ENCODE data around the gene BTNL3. TPM values are rescaled to one million over a fixed set of nuclear protein-coding genes. Genes with fewer than 3 reads are reported as not detected.

The BTNL3 gene
- total and polyA plus RNA-seq, 2 donors (not counting 3 experiments of a cell fraction or from before 2014, with no cell fraction given), result not detected

- POLR2A ChIA-PET, result no interaction called here
- Histone ChIP-seq H3K9me1 (replicated peaks; ENCODE audit: control insufficient read depth, extremely low read depth, insufficient read depth, low read length) (no peaks in the 10 kb centered on the region), H3K4me1 (ENCODE audit: control insufficient read depth, extremely low read depth, insufficient read depth, low read length) (no peaks in the 10 kb centered on the region), H3K4me2 (ENCODE audit: insufficient read depth, low read length) (no peak within 1 kb of the TSS), H3K79me2 (ENCODE audit: control insufficient read depth, insufficient read depth, low read length) (no peaks in the 10 kb centered on the region), H3K4me3 (replicated peaks in 1 of 3; ENCODE audit: insufficient read depth in 1 of 3, low read depth in 1 of 3, low read length in 3 of 3) (no peak within 1 kb of the TSS), H3K9me3 (replicated peaks; ENCODE audit: control insufficient read depth, insufficient read depth, low read length) (no peaks in the 10 kb centered on the region), H3K27me3 (ENCODE audit: control insufficient read depth in 2 of 2, insufficient read depth in 2 of 2, low read length in 2 of 2) (no peaks in the 10 kb centered on the region), H3K27ac (ENCODE audit: insufficient read depth, low read depth, low read length) (no peak within 1 kb of the TSS), H3K9ac (replicated peaks; ENCODE audit: extremely low read depth, insufficient read depth, low read length) (no peak within 1 kb of the TSS), H4K20me1 (replicated peaks; ENCODE audit: control insufficient read depth, extremely low read depth, insufficient read depth, low read length) (no peaks in the 10 kb centered on the region), H3K36me3 (ENCODE audit: control insufficient read depth in 2 of 2, extremely low read depth in 1 of 2, insufficient read depth in 2 of 2, low read length in 2 of 2) (no peaks in the 10 kb centered on the region), H2AFZ (ENCODE audit: low read depth, low read length) (no peak within 1 kb of the TSS)
- BruUV-seq (replicated peaks), result no TSS peak
- TF ChIP-seq POLR2A (IDR thresholded peaks at IDR 0.05; ENCODE audit: low read depth, low read length) (no peak), JUN (IDR thresholded peaks at IDR 0.05; ENCODE audit: borderline replicate concordance, insufficient read depth, insufficient read length, low read depth) (no peak), GATA2 (IDR thresholded peaks at IDR 0.05; ENCODE audit: insufficient read depth, insufficient read length, low read depth, low read length) (no peak), MAX (IDR thresholded peaks at IDR 0.05; ENCODE audit: insufficient read depth, insufficient read length) (no peak), POLR2AphosphoS5 (IDR thresholded peaks at IDR 0.05; ENCODE audit: insufficient read depth, low read depth, low read length) (no peak), CTCF (IDR thresholded peaks at IDR 0.05; ENCODE audit: extremely low read depth in 1 of 2, insufficient read depth in 1 of 2, low read depth in 1 of 2, low read length in 2 of 2) (no peak), EZH2 (IDR thresholded peaks at IDR 0.05; ENCODE audit: borderline replicate concordance, low read depth, low read length, severe bottlenecking) (no peak), MYC (IDR thresholded peaks at IDR 0.05; ENCODE audit: low read depth, low read length) (no peak), FOS (IDR thresholded peaks at IDR 0.05; ENCODE audit: borderline replicate concordance, insufficient read depth, low read length) (no peak)
- FAIRE-seq, result peak; percentile 33
- CTCF ChIA-PET, result no interaction called here
- intact Hi-C loops (cut with micrococcal nuclease), result no loop called here
- dilution Hi-C loops (cut with MboI; ENCODE audit: extremely low pct_ligation_motif_present, low sequenced_read_pairs), result no loop called here
- peak; percentile 69 for DNase-seq (ENCODE audit: low read depth, low spot score)
Observed at GRCh38 chr5:181039931-181040630, 51.4 kb downstream of the BTNL3 start, which contains the start of gene BTNL9. BTNL9 (plus strand) TSS chr5:181040266; CDS start chr5:181045490, 5,224 bp downstream.
